ENCODE data around the gene BRICD5.

Gene BRICD5

DNA sequence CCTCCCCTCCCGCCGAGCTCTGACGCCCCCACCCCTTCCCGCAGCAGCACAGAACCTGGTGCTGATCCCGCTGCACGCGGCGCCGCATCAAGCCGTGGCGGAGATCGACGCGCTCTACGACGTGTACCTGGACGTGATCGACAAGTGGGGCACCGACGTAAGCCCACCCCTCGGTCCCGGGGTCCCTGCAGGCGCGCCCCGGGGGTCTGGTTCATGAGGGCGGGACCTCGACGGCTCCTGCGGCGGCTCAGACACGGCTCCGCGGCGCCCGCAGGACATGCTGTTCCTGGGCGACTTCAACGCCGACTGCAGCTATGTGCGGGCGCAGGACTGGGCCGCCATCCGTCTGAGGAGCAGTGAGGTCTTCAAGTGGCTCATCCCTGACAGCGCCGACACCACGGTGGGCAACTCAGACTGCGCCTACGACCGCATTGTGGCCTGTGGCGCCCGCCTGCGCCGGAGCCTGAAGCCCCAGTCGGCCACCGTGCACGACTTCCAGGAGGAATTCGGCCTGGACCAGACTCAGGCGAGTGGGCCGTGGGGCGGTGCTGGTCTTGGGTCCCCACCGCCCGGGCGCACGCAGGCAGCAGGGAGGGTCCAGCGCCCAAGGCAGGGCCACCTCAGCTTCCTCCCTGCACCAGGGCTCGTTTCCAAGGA, 27.0 kb upstream of the BRICD5 start:
- no peak for DNase-seq

GRCh38 chr16:2237102-2237482, 26.4 kb upstream of the BRICD5 start:
- no peak for DNase-seq

GRCh38 chr16:2236337-2237101, 25.9 kb upstream of the BRICD5 start, which contains the start of gene DNASE1L2:
Gene DNASE1L2, plus strand, starts transcription at chr16:2236444. Its CDS starts 373 bp downstream, at chr16:2236817.
- DNase-seq = no peak

DNA sequence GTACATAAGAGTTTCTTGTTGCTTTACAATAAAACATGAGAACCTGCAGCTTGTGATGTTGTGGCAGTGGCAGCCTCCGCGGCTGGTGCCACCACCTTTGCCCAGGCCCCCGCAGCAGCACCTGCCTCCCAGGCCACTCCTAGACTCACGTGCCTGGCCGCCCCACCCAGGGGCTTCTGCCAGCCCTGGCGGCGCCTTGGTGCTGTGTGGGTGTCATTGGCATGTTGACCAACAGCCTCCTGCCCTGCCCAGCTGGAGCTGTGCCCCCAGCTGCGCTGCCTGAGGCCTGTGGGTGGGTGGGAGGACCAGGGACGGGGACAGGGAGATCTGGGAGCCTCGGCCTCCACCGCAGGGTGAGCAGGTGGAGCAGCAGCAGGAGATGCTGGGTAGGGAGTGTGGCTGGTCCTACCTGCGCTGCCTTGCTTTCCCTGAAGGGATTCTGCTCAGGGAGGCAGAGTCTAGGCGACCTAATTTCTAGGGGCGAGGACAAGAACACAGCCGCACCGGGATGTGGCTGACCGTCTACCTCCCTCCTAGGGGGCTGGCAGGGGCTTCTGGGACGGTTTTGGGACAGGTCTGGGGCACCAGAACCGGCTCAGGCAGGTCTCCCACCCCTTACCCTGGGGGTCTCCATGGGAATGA, 25.2 kb upstream of the BRICD5 start:
- DNase-seq = no peak

DNA sequence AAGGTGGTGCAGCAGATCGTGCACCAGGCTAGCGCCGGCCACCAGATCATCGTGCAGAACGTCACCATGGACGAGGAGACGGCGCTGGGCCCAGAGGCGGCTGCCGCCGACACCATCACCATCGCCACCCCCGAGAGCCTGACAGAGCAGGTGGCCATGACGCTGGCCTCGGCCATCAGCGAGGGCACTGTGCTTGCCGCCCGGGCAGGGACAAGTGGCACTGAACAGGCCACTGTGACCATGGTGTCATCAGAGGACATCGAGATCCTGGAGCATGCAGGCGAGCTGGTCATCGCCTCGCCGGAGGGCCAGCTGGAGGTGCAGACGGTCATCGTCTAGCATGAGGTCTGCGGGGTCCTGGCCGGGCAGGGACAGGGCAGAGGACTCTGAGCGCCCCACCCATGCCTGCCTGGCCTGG, 24.6 kb upstream of the BRICD5 start:
- no peak for DNase-seq

DNA sequence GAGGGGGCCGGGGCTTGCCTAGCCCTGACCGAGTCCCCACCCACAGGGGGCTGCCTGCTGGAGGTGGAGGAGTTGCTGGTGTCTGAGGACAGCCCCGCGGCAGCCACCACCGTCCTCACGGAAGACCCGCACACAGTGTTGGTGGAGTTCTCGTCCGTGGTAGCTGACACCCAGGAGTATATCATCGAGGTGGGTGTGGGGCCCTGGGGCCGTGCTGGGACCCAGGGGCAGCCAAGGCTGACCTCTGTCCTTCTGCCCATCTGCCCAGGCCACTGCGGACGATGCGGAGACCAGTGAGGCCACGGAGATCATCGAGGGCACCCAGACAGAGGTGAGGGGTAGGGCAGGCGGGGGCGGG, 24.1 kb upstream of the BRICD5 start:
- no peak for DNase-seq

DNA sequence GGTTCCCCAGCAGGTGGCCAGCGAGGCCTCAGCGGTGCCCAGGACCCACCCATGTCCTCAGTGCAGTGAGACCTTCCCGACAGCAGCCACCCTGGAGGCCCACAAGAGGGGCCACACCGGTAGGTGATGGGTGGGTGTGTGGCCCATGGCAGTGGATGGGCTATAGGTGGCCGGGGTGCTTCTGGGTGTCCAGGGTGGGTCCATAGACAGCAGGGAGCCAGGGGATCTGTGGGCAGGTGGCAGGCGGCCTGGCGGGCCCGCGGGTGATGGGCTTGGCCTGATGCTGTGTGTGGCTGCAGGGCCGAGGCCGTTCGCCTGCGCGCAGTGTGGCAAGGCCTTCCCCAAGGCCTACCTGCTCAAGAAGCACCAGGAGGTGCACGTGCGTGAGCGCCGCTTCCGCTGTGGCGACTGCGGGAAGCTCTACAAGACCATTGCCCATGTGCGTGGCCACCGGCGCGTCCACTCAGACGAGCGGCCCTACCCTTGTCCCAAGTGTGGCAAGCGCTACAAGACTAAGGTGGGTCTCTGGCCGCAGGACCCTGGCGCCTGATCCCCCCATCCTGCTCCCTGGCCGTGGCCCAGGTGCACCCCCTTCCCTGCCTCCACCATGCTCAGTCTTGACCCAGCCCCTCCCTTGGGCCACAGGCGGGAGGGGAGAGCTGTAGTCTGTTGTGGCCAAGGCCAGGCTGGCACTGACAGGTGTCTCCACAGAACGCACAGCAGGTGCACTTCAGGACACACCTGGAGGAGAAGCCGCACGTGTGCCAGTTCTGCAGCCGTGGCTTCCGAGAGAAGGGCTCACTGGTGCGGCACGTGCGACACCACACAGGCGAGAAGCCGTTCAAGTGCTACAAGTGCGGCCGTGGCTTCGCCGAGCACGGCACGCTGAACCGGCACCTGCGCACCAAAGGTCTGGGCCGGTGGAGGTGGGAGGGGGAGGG, 23.5 kb upstream of the BRICD5 start:
- DNase-seq = no peak

DNA sequence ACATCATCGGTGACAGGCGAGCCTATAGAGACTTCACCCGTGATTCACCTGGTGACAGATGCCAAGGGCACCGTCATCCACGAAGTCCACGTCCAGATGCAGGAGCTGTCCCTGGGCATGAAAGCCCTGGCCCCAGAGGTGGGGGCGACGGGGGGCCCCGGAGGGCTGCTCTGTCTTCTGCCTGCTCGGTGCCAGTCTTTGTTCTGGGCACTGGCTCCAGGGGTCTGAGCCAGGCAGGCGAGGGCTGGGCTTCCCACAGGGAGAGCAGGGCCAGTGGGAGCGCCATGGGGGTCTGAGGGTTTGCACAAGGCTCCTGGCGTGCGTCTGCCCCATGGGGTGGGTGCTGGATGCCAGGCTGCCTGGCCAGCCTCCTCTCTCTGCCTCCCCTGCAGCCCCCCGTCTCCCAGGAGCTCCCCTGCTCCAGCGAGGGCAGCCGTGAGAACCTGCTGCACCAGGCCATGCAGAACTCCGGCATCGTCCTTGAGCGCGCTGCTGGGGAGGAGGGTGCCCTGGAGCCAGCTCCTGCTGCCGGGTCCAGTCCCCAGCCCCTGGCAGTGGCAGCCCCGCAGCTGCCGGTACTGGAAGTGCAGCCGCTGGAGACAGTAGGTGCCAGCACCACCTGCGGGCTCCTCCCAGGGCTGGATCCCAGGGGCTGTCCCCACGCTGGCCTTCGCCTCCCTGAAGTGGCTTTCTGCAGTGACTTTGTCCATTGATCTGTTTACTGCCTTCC, 22.5 kb upstream of the BRICD5 start:
- DNase-seq = no peak

DNA sequence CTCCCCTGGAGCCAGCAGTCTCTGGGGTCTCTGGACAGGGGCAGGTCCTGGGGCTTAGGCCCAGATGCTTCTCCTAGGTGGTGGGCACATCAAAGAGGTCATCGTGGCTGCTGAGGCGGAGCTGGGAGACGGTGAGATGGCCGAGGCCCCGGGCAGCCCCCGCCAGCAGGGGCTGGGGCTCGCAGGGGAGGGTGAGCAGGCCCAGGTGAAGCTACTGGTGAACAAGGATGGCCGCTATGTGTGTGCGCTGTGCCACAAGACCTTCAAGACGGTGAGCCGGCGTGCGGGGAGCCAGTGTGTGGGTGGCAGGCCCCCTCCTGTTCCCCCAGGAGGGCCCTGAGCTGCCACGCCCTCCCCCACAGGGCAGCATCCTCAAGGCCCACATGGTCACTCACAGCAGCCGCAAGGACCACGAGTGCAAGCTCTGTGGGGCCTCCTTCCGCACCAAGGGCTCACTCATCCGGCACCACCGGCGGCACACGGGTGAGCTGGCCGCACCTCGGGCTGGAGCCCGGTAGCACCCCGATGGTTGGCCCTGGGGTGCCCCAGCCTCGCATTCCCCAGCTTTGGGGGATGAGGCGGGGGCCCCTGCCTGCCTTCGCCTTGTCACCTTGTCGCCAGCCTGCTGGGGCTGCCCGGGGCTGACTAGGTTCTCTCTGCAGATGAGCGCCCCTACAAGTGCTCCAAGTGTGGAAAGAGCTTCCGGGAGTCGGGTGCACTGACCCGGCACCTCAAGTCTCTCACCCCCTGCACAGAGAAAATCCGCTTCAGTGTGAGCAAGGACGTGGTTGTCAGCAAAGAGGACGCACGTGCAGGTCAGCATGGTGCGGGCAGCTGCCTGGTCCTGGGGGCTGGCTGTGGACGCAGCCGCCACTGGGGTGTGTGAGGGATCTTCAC, 21.7 kb upstream of the BRICD5 start:
- DNase-seq = no peak

DNA sequence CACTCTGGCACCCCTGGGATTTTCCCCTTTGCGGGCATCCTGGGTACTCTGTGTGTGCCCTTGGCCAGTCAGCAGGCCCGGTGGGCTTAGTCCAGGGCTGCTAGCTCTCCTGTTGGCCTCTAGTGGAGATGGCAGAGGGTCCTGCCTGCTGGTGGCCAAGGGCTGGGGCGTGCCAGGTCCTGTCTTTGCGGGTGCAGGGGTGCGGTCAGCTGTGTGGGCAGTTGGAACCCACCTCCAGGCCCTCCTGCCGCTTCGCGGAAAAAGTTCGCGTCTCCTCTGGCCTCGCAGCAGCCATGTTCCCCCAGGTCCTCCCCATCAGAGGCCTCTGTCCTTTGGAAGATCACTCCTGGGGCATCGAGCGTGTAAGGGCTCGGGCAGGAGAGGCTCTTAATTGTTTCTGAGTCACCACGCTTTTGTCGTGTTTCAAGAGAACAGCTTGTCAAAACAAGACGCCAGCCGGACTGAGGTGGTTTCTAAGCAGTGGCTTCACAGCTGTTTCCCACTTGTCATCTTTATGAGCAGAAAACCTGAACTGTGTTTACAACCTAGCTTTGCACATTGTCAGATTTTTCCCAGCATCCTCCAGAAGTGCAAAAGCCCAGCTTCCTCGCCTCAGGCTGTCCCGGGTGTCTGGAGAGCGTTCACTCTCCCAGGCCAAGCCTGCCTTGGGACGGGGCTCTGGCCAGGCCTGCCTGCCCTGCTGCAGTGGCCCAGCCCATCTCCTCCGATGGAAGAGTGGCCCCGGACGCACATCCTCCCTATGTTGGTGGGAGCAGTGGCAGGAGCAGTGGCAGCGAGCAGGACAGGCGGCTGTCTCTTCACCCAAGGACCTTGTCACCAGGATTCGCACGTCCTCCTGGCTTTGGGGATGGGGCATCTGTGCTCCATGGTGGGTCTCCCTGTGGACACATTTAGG, 20.6 kb upstream of the BRICD5 start:
- DNase-seq = no peak

DNA sequence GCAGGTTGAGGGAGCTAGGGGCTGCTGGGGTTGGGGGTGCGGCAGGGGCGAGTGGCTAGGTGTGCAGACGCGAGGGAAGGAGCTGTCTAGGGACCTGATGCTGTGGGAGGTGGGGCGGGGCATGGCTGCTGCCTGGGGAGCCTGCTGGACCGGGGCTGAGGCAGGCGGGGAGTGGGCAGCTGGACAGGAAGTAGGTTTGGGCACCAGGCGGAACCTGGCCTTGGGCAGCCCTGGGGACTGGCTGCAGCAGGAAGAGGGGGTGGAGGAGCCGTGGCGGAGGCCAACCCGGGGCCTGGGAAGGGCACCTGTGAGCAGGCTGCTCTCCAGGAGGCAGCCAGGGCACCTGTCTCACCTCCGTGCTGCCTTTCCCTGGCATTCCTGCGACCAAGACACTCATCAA, 19.7 kb upstream of the BRICD5 start:
- DNase-seq = no peak

- no peak for DNase-seq
Observed at GRCh38 chr16:2229632-2230250, 19.1 kb upstream of the BRICD5 start.

DNA sequence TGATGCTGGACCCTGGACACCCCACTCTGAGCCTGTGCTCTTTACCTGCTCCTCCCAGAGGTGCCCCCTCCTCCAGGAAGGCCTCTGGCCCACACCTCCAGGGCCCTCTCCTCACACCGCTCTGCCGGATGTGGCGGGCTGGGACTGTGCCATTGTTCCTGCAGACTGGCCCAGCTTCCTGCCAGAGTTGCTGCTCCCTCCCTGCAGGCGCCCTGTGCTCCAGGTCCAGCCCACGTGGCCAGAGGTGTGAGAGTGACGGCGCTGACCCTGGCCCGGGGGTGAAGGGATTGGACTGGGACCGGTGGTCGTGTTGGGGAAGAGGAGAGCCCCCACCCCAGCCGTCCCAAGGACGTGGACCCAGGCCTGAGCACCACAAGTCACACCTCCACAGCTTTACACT, 18.4 kb upstream of the BRICD5 start:
- DNase-seq = no peak

GRCh38 chr16:2228161-2228824, 17.6 kb upstream of the BRICD5 start:
- no peak for DNase-seq

- no peak for DNase-seq
Observed at GRCh38 chr16:2226918-2227317, 16.3 kb upstream of the BRICD5 start.

DNA sequence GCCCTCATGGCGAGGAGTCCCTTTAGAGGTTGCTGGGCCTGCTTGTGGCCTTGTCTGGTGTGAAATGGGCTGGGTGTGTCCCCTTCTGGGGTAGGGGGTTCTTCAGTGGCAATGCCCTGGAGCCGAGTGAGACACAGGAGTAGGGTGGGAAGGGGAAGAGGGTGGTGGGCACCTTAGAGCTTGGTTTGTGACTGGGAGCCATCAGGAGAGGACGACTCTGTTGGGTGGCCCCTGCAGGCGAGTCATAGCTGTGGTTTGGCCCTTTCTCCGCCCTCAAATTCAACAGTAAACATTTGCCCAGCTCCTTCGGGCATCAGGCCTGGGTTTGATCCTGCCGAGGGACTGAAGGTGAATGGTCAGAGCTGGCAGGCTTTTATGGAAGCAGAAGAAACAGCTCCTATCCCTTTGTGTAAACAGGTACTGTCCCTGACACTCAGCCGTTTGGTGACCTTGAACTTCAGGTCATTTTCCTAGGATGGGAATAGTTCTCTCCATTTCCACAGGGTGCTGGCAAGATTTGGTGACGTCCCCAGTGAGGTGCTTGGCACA, 15.7 kb upstream of the BRICD5 start:
- no peak for DNase-seq

DNA sequence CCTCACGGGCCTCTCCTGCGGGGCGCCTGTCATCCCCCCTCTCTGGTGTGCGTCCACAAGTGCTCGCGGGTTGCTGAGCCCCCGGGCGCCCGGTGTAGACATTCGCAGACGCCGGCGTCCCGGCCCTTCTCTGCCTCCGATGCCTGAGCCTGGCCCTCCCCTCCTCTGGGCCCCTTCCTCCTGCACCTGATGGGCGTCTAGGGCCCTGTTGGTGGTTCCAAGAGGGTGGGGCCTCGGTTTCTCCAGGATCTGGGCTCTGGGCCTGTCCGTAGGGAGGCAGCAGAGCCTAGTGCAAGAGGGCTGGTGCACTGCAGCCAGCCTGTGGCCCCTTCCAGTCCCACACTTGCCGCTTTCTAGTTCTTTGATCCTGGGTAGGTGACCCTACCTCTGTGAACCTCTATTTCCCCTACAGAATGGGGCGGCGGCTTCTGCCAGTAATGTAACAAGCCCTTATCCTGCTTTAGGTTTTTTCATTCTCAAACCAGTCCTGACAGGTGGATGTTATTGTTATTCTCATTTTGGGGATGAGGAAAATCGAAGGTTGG, 13.4 kb upstream of the BRICD5 start:
- DNase-seq = peak in 7 of 51 donors; percentile 20 to 52 (median 43)

Data from hypothalamus (tissue), 51 donors.